Stromal cell of bone marrow (primary cell): ENCODE data around the gene ZKSCAN1.
A peak's percentile ranks its signal among the peaks of the same experiment; 100 is the strongest.

ENCODE experiments used
- DNase-seq: peaks from one replicate; pipeline ENCODE4 v3.0.0-alpha.2; 2012; ENCODE audit warnings: low read depth

ZKSCAN1 gene

GRCh38 chr7:100038326-100038725, 22.9 kb downstream of the ZKSCAN1 start:
- no peak for DNase-seq

GRCh38 chr7:100040575-100040974, 25.2 kb downstream of the ZKSCAN1 start:
- no peak for DNase-seq

GRCh38 chr7:100044718-100045117, 29.3 kb downstream of the ZKSCAN1 start:
- DNase-seq, result no peak

- no peak for DNase-seq
Observed at GRCh38 chr7:100048680-100049079, 33.3 kb downstream of the ZKSCAN1 start.

- DNase-seq, result peak; percentile 78
Observed at GRCh38 chr7:100049441-100050291, 34.3 kb downstream of the ZKSCAN1 start, which contains the start of gene ZSCAN21. Gene ZSCAN21, plus strand, starts transcription at chr7:100049774. Its CDS starts 7,233 bp downstream, at chr7:100057007.

- DNase-seq, result no peak
Observed at GRCh38 chr7:100051611-100052010, 36.2 kb downstream of the ZKSCAN1 start.

GRCh38 chr7:100053215-100053614, 37.8 kb downstream of the ZKSCAN1 start:
- no peak for DNase-seq

- DNase-seq, result no peak
Observed at GRCh38 chr7:100057006-100057405, 41.6 kb downstream of the ZKSCAN1 start.

- no peak for DNase-seq
Observed at GRCh38 chr7:100059251-100059739, 43.9 kb downstream of the ZKSCAN1 start.

- no peak for DNase-seq
Observed at GRCh38 chr7:100061518-100062193, 46.3 kb downstream of the ZKSCAN1 start.

GRCh38 chr7:100063376-100063775, 48.0 kb downstream of the ZKSCAN1 start:
- DNase-seq, result no peak

- no peak for DNase-seq
Observed at GRCh38 chr7:100064162-100064561, 48.8 kb downstream of the ZKSCAN1 start.

GRCh38 chr7:100065452-100066186, 50.2 kb downstream of the ZKSCAN1 start:
- peak; percentile 67 for DNase-seq

- no peak for DNase-seq
Observed at GRCh38 chr7:100066953-100067352, 51.6 kb downstream of the ZKSCAN1 start.

GRCh38 chr7:100069991-100070390, 54.6 kb downstream of the ZKSCAN1 start:
- DNase-seq, result no peak

- DNase-seq, result no peak
Observed at GRCh38 chr7:100071018-100071723, 55.8 kb downstream of the ZKSCAN1 start.

GRCh38 chr7:100072462-100072861, 57.1 kb downstream of the ZKSCAN1 start:
- no peak for DNase-seq

- DNase-seq, result no peak
Observed at GRCh38 chr7:100074841-100075240, 59.4 kb downstream of the ZKSCAN1 start.

- no peak for DNase-seq
Observed at GRCh38 chr7:100075418-100075817, 60.0 kb downstream of the ZKSCAN1 start.

GRCh38 chr7:100077205-100077604, 61.8 kb downstream of the ZKSCAN1 start:
- DNase-seq, result no peak

GRCh38 chr7:100079024-100079560, 63.7 kb downstream of the ZKSCAN1 start:
- DNase-seq, result no peak
